ENCODE results near the gene RNF141.

The RNF141 gene, protein sequence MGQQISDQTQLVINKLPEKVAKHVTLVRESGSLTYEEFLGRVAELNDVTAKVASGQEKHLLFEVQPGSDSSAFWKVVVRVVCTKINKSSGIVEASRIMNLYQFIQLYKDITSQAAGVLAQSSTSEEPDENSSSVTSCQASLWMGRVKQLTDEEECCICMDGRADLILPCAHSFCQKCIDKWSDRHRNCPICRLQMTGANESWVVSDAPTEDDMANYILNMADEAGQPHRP

DNA sequence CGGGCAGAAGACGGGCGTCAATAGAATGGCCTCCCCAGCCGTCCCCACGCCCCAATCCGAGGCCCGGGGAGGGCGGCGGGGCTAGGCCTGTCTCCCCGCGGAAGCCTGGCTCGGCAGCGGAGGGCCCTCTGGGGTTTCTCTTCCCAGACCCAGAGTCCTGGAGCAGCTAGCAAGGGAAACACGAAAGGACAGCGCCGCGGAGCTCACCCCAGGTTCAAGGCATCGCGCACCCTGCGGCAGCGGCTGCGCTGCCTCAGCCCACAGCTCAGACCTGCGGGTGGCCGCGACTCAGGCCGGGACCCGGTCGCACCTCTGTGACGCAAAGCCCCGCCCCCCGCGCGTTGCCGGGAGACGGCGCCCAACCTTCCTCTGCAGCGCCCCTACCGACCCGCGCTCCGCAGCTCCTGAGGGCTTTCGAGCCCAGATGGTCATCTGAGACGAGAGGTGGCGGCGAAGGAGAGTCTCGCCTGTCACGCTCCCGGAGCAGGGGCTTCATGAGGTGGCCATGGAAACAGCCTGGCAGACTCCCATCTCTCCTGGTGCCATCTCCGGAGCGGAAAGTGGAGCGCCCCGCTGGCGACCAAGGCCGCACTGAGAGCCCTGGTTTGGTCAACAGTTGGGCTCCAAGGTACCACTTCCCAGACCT is at the start of gene RNF141:
RNF141 (minus strand) TSS at position 273 of the 646 bp plus-strand sequence. CDS start 7,029 bp downstream, outside the sequence.
- peak within 1 kb of the TSS; percentile 81 for H3K4me3 Mint-ChIP-seq
- H3K4me1 Mint-ChIP-seq (ENCODE audit: low read depth), result peaks cover 18% of the 10 kb centered on the region
- H3K27me3 Mint-ChIP-seq, result no peaks in the 10 kb centered on the region
- intact Hi-C loops (cut with micrococcal nuclease), result no loop called here
- peak within 1 kb of the TSS; percentile 88 for H3K27ac Mint-ChIP-seq
- no peaks in the 10 kb centered on the region for H3K36me3 Mint-ChIP-seq (ENCODE audit: low read depth)
- H3K9me3 Mint-ChIP-seq, result peaks cover 8% of the 10 kb centered on the region

DNA sequence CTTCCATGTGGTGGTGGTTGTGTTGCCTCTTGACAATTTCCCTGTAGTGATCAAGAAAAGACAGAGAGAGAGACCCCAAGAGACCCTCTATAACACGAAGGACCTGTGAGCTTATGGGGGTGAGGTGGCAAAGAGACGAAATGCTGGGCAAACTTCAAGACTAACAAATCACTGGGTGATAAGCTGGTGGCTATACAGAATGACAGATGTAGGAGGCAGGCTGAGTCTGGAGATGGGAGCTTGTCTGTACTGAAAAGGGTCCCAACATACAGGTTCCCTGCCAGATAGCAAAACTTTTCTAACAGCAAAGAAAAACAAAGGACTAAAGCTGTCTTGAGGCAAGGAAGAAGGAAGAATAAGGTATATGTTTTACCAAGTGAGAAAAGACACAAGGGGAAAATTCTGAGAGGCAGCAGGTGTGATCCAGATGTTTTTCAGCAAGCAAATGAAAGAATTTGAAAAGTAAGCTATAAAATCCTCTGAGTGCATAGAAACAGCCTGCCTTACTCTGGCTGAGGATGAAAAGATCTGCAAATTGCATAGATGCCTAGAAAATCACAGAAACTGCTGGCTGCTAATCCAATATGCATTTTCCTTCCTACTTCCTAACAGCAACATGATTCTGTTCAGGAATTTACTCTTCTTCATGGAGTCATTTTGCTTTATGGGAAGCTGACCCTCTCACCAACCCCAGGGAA is 49.4 kb upstream of the RNF141 start:
- Mint-ChIP-seq H3K4me1 (ENCODE audit: low read depth) (peaks cover 19% of the 10 kb centered on the region), H3K27ac (no peak overlapping the region), H3K4me3 (no peak overlapping the region), H3K9me3 (no peaks in the 10 kb centered on the region), H3K27me3 (peaks cover 15% of the 10 kb centered on the region), H3K36me3 (ENCODE audit: low read depth) (no peaks in the 10 kb centered on the region)
- intact Hi-C loops (cut with micrococcal nuclease), result no loop called here

DNA sequence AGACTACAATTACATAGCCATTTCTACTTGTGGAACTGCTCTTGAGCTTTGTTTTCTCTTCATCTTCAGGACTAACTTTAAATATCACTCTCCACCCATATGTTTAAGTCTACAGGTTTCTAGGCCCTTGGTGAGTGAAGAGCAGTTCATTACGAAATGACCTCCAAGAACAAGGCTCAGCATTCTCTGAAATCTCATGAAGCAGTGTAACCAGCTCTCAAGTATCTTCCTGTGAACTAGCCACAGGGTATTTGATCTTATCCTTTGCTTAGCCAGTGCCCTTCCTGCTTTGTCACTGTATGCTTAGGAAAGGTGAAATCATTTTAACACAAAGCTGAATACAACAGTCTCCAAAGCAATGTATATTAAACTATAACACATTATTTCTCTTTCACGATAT is 47.9 kb upstream of the RNF141 start:
- Mint-ChIP-seq H3K27ac (no peak overlapping the region), H3K4me1 (ENCODE audit: low read depth) (peaks cover 20% of the 10 kb centered on the region), H3K27me3 (peaks cover 15% of the 10 kb centered on the region), H3K4me3 (no peak overlapping the region), H3K9me3 (no peaks in the 10 kb centered on the region), H3K36me3 (ENCODE audit: low read depth) (no peaks in the 10 kb centered on the region)
- intact Hi-C loops (cut with micrococcal nuclease), result no loop called here

DNA sequence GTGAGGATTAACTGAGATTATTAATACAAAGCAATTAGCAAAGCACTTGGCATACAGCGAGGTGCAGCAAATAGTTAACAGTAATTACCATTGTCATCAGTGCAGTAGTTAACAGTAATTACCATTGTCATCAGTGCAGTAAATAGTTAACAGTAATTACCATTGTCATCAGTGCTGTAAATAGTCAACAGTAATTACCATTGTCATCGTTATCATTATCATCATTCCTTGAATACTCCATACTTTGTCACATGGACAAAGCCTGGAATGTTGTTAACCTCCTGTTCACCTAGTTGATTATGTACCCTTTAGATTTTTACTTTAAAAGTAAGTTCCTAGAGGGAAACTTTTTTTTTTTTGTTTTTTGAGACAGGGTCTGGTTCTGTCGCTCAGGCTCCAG is 47.0 kb upstream of the RNF141 start:
- Mint-ChIP-seq H3K36me3 (ENCODE audit: low read depth) (no peaks in the 10 kb centered on the region), H3K27me3 (peaks cover 20% of the 10 kb centered on the region), H3K4me1 (ENCODE audit: low read depth) (peaks cover 29% of the 10 kb centered on the region), H3K27ac (no peak overlapping the region), H3K4me3 (no peak overlapping the region), H3K9me3 (no peaks in the 10 kb centered on the region)
- intact Hi-C loops (cut with micrococcal nuclease), result no loop called here

DNA sequence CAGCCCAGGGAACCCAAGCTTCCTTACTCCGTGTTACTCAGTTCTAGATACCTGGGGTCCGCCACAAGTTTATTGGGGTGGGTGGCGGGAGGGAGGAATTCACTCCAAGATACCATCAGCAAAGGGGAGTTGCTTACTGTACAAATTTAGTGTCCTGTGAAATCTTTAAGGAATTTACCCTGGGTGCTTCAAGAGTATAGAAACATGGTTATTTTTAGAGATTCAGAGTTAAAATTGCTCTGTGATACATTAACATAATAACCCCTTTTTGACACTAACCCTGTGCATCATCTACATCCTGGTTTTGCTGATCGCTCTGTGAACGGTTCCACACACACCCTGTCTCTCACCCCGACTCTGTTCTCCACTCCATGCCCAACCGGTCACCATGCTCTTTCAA is 46.4 kb upstream of the RNF141 start:
- Mint-ChIP-seq H3K9me3 (no peaks in the 10 kb centered on the region), H3K27me3 (peaks cover 23% of the 10 kb centered on the region), H3K4me3 (no peak overlapping the region), H3K4me1 (ENCODE audit: low read depth) (peaks cover 32% of the 10 kb centered on the region), H3K36me3 (ENCODE audit: low read depth) (no peaks in the 10 kb centered on the region), H3K27ac (no peak overlapping the region)
- intact Hi-C loops (cut with micrococcal nuclease), result no loop called here

DNA sequence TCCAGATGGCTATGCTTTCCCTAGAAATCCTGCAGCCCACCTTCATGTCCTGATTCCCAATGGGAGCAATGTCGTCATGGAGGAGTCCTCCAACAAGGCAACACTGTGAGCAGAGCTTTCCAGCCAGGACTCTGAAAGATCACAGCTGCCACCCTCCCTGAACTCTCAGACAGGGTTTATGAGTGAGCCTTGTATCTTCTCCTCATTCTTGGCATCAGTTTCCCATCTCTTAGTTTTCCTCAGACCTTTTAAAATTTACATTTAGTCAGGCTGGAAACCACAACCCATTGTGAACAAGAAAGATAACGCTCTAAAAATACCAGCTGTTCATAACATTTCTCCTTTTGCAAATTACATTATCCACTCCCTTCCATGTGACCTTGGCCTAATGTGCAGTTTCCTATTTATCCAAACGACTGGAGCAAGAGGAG is 43.1 kb upstream of the RNF141 start:
- Mint-ChIP-seq H3K27ac (peak overlapping the region; percentile 1), H3K4me3 (no peak overlapping the region), H3K4me1 (ENCODE audit: low read depth) (peaks cover 46% of the 10 kb centered on the region), H3K36me3 (ENCODE audit: low read depth) (no peaks in the 10 kb centered on the region), H3K27me3 (peaks cover 16% of the 10 kb centered on the region), H3K9me3 (no peaks in the 10 kb centered on the region)
- intact Hi-C loops (cut with micrococcal nuclease), result loop anchor here (5.0 kb wide), 1 partner anchor 38 kb away; no protein-coding TSS in a partner anchor

DNA sequence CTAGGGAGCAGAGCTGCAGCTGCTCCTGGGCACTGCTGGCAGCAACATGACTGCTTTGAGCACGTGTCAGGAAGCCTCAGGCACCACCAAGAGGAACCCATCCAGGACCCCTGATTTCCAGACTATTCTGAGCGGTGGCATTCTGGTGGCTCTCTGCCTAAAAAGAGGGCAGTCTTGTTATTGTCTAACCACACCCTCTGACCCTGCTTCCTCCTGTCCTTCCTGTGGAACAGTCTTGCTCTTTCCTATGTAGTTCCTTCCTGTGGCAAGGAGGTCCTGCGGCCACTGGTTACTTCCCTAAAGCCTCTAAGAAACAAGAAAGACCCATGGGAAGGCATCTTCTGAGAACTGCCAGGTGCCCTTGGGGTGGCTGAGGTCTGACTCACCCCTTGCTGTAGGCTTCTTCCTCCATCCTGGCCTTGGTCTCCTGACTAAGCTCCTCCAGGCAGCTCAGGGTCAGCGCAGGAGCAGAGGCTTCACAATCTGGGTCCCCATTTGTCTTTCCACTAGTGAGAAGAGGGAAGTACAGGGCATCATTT is 40.6 kb upstream of the RNF141 start:
- H3K9me3 Mint-ChIP-seq, result no peaks in the 10 kb centered on the region
- H3K36me3 Mint-ChIP-seq (ENCODE audit: low read depth), result no peaks in the 10 kb centered on the region
- H3K4me1 Mint-ChIP-seq (ENCODE audit: low read depth), result peaks cover 47% of the 10 kb centered on the region
- H3K4me3 Mint-ChIP-seq, result no peak overlapping the region
- peak overlapping the region; percentile 59 for H3K27ac Mint-ChIP-seq
- intact Hi-C loops (cut with micrococcal nuclease), result loop anchor here (5.0 kb wide), 1 partner anchor 41 kb away; no protein-coding TSS in a partner anchor
- H3K27me3 Mint-ChIP-seq, result peaks cover 19% of the 10 kb centered on the region

DNA sequence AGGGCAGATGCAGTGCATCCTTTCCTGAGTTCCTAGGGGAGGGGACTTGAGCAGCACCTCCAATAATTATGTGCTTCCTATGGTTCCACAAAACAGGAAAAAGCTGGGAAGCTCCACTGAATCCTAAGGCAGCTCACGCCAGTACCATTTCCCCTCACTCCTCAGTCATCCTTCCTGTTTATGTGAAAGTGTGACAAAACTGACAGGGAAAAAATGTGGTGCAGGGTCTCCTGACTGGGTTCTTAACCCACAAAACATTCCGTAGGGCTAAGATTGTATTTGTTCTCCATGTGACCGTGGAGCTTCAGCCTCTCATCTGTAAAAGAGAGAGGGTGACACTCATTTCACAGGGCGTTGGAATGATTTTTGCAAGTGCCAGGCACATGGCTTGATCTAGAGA is 39.6 kb upstream of the RNF141 start:
- no peak overlapping the region for H3K4me3 Mint-ChIP-seq
- peaks cover 47% of the 10 kb centered on the region for H3K4me1 Mint-ChIP-seq (ENCODE audit: low read depth)
- H3K27ac Mint-ChIP-seq, result no peak overlapping the region
- no peaks in the 10 kb centered on the region for H3K9me3 Mint-ChIP-seq
- peaks cover 16% of the 10 kb centered on the region for H3K27me3 Mint-ChIP-seq
- no peaks in the 10 kb centered on the region for H3K36me3 Mint-ChIP-seq (ENCODE audit: low read depth)
- intact Hi-C loops (cut with micrococcal nuclease), result loop anchor here (5.0 kb wide), 1 partner anchor 42 kb away; no protein-coding TSS in a partner anchor

DNA sequence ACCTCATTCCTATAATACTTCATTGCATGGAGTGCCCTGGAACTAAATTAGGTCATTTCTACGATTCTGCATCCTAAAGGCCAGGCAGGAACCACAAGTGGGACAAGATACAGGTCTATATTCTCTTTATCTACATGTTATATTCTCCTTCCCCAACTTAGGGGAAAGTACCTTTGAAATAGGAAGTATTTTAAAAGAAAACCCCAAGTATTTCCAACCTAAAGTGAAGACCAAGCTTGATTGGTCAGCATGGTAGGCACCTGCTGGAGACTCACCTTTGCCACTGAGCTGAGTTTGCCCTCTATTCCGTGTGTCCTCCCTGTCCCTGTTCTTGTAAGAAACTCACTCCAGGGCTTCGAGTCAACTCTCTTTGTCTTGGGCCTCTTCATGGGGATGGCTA is 38.7 kb upstream of the RNF141 start:
- peaks cover 16% of the 10 kb centered on the region for H3K27me3 Mint-ChIP-seq
- intact Hi-C loops (cut with micrococcal nuclease), result loop anchor here (5.0 kb wide), 1 partner anchor 43 kb away; no protein-coding TSS in a partner anchor
- H3K4me1 Mint-ChIP-seq (ENCODE audit: low read depth), result peaks cover 47% of the 10 kb centered on the region
- H3K9me3 Mint-ChIP-seq, result no peaks in the 10 kb centered on the region
- H3K36me3 Mint-ChIP-seq (ENCODE audit: low read depth), result no peaks in the 10 kb centered on the region
- H3K4me3 Mint-ChIP-seq, result no peak overlapping the region
- H3K27ac Mint-ChIP-seq, result no peak overlapping the region

DNA sequence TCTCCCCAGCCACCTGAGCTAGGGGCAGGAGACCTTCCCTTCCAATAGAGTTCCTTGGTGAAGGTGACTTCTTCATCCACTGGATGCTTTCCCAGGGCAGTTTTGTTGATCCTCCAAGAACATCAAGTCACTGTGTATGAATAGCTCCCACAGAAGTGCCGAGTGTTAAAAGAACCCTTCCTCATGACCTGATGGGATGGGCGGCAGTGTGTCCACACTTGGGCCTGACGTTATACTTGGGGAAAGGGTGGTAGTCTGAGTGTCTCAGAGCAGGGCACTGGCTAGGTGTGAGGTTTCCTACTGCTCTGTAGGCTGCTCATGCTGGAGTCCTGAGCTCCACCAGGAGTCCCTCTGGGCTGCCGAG is 35.0 kb upstream of the RNF141 start:
- peaks cover 11% of the 10 kb centered on the region for H3K27me3 Mint-ChIP-seq
- peaks cover 24% of the 10 kb centered on the region for H3K4me1 Mint-ChIP-seq (ENCODE audit: low read depth)
- no peak overlapping the region for H3K27ac Mint-ChIP-seq
- H3K9me3 Mint-ChIP-seq, result no peaks in the 10 kb centered on the region
- intact Hi-C loops (cut with micrococcal nuclease), result no loop called here
- no peaks in the 10 kb centered on the region for H3K36me3 Mint-ChIP-seq (ENCODE audit: low read depth)
- H3K4me3 Mint-ChIP-seq, result no peak overlapping the region

DNA sequence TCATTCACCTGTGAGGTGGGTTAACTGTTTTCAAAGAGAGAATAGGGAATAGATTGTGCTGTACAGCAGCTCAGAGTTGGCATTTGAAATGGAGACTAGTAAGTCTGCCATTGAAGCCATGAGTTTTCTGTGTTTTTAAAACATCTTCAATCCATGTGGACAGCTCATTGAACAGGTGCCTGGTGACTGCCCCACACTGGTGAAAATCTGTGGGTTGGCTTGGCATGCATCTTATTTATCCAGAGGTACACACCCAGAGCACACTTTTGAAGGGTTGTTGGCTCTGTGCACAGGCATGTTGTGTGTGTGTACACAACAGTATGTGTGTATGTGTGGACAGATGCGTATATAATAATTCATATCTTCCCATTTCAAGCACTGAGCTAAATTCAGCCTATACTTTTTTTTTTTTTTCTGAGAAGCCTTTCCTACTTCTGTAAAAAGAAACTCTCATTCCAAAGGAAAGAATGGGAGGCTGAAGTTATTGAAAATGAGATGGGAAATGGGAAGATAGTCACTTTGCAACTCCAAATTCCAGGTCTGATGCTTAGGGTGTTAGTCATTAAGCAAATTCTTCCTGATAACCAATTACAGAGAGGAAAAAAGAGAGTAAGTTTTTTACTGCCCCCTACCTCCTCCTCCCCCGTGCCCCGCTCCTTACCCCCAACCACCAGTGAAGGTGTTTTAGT is 34.5 kb upstream of the RNF141 start:
- Mint-ChIP-seq H3K36me3 (ENCODE audit: low read depth) (no peaks in the 10 kb centered on the region), H3K9me3 (no peaks in the 10 kb centered on the region), H3K27ac (no peak overlapping the region), H3K4me1 (ENCODE audit: low read depth) (peaks cover 19% of the 10 kb centered on the region), H3K27me3 (peaks cover 11% of the 10 kb centered on the region), H3K4me3 (no peak overlapping the region)
- intact Hi-C loops (cut with micrococcal nuclease), result no loop called here

DNA sequence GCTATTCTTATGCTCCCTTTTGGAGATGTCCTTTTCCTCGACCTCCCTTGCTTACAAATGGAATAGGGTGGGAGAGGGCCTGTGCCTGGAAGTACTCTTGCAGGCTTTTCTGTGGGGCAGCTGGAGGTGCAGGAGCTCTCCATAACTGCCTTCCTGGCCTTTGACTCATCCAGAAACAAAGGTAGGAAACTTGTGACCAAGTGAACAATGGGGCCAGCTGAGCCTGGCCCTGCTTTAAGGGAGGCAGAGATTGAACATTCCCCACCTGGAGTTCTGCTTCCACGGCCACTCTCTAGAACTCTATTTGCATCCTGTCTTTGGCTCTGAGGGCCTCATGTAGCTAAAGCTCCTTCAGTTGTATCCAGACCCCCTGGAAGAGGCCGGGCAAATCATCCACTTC is 32.6 kb upstream of the RNF141 start:
- no peaks in the 10 kb centered on the region for H3K36me3 Mint-ChIP-seq (ENCODE audit: low read depth)
- H3K27ac Mint-ChIP-seq, result no peak overlapping the region
- intact Hi-C loops (cut with micrococcal nuclease), result no loop called here
- peaks cover 16% of the 10 kb centered on the region for H3K4me1 Mint-ChIP-seq (ENCODE audit: low read depth)
- no peaks in the 10 kb centered on the region for H3K9me3 Mint-ChIP-seq
- peaks cover 8% of the 10 kb centered on the region for H3K27me3 Mint-ChIP-seq
- no peak overlapping the region for H3K4me3 Mint-ChIP-seq

DNA sequence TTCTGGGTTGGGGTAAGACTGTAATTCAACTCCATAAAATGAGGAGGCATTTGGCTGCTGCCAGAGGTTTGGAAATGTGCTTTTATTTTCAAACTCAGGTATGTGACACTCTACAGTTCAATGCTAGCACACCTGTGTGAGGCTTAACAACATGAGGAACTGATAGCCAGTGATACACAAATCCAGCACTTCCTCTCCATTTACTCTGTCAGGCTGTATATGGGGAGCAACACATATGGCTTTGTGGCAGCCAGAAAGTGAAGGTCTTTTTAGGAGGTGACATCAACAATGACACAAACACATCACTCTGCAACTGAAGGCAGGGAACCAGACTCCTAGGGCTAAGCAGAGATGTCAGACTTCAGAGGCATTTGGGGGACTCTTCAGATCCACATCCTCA is 32.0 kb upstream of the RNF141 start:
- H3K27ac Mint-ChIP-seq, result no peak overlapping the region
- peaks cover 8% of the 10 kb centered on the region for H3K27me3 Mint-ChIP-seq
- intact Hi-C loops (cut with micrococcal nuclease), result no loop called here
- no peaks in the 10 kb centered on the region for H3K36me3 Mint-ChIP-seq (ENCODE audit: low read depth)
- no peak overlapping the region for H3K4me3 Mint-ChIP-seq
- peaks cover 18% of the 10 kb centered on the region for H3K4me1 Mint-ChIP-seq (ENCODE audit: low read depth)
- H3K9me3 Mint-ChIP-seq, result no peaks in the 10 kb centered on the region

Measured in dendritic cell treated with granulocyte-macrophage colony-stimulating factor and Interleukin-4, amounts not matched to agents 40 ng/mL and 50 ng/mL, for 4 days (primary cell).